Glomerular endothelial cell (primary cell): ENCODE measurements around the gene RALGDS. TPM values are rescaled to one million over a fixed set of nuclear protein-coding genes. Genes with fewer than 3 reads are reported as not detected.

Experiments used
- DNase-seq: peaks from one replicate; pipeline ENCODE4 v3.0.0-alpha.2; 2011; ENCODE audit warnings: low read depth, low spot score; ENCODE audit errors: extremely low read depth
- total RNA-seq: library from RNA; depleted of rRNA; stranded (reverse); fragments of >200 nt; gene quantifications from 2 replicates; pipeline ENCODE4 v1.2.3, GENCODE V29; 2015

Gene RALGDS
- total RNA-seq, 1 donor from 2014 or later, result 99.4 TPM

DNA sequence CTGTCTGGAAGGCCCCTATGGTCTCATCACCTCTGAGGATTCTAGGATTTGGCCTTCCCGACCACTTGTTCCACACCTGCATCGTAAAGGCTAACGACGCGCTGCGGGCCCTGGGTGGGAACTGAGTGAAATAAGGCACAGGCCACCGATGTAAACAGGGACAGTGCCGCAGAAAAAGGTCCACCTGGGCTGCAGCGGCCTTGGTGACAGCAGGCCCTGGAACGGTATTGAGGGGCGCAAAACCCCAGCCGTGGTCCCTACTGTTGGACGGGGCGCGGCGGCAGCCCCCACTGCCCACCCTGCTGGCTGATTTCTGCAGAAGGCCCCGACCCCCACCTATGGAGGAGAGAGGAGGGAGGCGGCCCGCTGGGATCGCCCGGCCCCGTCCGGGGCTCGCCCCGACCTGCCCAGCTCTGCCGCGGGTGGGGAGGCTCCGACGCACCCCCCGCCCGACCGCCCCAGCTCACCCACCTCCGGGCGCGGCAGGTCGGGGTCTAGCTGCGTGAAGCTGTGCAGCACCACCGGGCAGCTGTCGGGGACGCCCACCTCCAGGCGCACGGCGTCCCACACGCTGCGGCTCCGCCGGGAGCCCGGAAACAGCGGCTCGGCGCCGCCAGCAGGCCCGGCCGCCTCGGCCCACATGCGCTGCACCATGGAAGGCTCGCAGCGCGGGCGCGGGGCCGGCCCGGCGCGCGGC, 391 bp downstream of the RALGDS start:
- DNase-seq, result no peak

DNA sequence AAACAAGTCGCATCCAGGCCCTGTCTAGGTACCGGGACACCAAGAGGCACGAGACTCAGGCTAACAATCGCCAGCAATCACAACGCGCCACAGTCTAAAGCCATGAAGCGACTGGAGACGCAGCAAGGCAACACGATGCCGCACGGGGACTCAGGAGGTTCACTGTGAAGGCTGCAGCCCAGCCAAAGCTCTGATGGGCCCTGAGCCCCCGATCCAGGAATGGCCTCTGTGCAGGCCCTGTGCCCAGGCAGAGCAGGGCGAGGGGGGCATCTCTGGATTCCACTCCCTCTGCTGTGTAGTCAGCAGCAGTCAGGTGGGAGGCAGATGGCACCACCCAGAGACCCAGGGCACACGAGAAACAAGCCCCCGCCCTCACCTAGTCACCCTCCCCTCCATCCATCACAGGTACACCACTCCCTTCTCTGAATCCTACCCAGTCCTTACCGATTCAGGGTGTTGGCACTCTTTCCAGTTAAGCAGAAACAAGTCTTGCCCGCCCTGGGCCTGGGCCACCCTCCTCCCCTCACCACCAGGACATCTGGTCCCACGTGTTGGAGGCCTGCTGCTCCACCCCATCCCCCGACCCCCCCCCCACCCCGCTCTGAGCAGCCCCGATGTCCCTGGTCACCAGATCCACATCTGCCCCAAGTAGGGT, 1.1 kb downstream of the RALGDS start:
- DNase-seq, result no peak

DNA sequence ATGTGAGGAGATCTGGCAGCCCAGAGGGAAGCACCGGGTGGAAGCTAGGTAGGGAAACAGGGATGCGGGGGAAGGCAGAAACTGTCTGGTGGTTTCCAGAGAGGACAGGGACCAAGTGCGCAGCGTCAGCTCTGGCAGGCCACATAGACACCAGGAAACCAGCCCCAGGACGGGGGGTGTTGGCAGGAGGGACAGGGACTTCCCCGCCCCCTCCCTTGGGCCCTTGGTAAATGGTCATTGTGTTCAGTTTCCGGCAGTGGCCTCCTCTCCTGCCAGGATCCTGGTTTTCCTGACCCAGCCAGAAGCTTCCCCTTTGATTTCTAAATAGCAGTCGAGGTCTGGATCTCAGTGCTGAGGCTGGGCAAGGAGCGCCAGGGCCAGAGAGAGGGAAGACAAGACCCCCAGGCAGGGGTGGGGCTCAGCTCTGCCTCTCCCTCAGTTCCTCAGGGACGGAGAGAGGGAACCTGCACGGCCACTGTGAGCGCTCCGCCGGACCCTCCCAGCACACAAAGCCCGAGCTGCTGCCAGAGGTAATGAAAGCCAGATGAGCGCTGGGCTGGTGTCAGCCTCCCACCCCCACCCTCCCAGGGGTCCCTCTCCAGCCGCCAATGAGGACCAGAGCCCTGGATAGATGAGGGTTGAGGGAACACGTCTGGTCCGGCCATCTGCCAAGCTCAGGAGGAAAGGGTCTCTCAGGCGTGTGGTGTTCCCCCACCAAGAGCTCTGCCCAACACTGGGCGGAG, 1.8 kb downstream of the RALGDS start:
- no peak for DNase-seq

DNA sequence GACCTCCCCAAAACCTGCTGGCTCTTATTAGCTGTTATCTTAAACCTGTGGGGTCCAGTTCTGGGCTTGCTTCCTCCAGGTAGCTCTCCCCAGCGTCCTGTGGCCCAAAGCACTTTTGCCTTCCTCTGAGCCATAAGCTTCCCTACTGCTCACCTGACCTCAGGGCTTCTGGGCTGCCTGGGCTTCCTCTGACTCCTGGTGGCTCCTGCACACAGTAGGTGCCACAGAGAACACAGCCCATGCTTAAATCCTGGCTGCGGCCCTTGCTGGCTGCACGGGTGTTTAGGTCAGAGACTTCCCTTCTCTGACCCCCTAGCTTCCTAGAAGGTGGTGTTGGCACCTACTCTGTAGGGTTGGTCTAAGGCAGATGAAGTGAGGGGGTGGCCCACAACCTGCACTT, 2.5 kb downstream of the RALGDS start:
- DNase-seq, result no peak

- no peak for DNase-seq
These were observed 2.9 kb downstream of the RALGDS start for GRCh38 chr9:133118179-133118520.

DNA sequence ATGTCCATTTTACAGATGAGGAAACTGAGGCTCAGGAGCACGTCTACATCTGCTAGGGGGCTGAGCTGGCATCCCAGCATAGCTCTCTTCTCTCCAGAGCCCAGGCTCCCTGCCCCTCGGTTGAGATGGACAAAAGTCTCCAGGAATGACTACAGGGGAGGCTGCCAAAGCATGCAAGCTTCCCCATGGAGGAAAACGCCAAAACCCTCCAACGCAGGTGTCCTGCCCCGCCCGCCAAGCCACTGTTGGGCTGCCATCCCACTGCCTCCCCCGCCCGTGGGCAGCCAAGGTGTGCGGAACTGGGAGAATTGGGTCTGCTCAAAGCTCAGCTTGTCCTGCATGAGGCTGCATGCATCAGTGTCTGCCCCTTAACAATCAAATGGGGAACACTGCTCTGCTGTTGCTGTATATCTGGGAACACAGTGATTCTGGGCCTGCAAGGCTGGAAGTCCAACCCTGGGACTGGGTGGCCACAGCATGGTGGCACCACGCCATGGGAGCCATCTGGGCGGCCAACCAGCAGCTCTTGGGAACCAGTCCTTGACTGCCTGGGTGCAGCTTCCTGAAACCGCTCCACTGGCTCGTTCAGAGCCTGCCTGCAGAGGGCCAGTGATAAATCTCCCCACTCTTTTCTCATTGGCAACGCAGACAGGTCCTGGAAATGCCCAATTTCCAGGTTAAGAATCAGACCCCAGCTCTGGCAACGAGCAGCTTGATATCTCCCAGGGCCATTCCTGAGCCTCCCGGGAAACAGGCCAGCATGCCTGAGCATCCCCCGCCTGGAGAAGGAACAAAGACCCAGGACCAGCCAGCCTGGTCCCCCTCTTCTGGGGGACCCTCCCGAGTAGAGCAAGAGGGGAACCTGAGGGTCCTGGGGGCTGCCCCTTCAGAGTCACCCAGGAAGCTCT, 3.5 kb downstream of the RALGDS start:
- no peak for DNase-seq

GRCh38 chr9:133116346-133117231, 4.5 kb downstream of the RALGDS start:
- no peak for DNase-seq

DNA sequence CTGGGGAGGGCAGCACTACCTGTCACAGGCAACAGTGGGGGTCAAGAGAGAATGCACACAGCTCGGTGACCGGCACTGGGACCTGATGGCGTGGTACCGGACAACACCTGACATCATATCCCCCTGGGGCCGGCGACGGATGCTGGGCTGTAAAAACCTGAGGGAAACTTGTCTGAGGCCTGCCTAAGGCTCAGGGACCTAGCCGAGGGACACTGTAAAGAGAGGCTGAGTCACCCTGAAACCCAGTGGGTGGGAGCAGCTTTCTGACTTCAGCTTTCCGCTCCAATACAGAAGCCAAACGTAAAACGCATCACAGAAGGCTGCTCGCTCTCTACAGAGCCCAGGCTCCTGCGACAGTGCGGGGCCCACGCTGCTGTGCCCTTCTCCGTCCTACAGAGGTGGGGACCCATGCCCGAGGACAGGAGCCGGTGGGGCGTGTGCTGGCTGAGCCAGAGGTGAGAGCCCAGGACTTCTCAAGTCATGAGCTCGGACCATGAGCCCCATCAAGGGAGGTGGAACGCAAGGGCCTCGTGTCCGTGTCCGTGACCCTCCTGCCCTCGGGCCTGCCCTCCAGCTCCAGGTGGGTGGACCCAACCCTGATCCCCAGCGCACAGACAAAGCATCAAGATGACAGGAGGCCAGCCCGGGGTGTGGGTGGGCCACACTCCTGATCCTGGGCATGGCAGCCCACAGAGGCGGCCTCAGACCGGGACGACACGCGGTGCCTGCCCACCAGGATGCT, 5.3 kb downstream of the RALGDS start:
- DNase-seq, result no peak

DNA sequence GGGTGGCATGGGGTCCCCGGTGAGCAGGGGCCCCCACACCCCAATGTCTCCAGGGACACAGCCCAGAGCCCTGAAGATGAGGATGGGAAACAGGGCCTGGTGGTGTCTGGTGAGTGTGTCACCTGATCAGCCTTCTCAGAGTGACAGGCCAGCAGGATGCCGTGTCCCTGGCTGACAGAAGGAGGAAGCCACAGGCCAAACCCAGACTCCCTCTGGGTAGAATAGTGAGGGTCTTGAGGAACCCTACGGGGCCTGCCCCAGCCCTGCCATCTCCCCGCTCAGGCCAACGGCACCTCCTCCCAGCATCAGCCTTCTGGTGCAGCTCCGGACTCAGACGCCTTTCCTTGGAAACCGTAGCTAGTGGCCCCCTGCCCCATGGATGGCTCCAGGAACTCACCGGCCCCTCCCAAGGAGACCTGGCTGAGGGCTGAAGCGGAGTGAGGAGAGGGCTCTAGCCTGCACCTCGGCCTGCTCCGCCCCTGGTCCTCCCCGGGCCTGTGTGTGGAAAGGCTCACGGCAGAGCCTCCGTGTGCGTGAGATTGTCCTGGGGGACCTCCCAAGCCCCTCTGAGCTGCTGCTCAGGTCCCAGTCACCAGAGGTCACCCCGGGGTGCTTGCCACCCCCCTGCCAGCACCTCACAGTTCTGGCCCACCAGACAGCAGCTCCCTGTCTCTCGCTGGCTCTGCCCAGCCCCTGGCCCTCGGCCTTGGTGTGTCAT, 6.0 kb downstream of the RALGDS start:
- no peak for DNase-seq

- no peak for DNase-seq
These were observed 6.8 kb downstream of the RALGDS start for GRCh38 chr9:133113949-133114885.

GRCh38 chr9:133113163-133113948, 7.7 kb downstream of the RALGDS start:
- DNase-seq, result no peak

- no peak for DNase-seq
These were observed 8.4 kb downstream of the RALGDS start for GRCh38 chr9:133112663-133113026.

DNA sequence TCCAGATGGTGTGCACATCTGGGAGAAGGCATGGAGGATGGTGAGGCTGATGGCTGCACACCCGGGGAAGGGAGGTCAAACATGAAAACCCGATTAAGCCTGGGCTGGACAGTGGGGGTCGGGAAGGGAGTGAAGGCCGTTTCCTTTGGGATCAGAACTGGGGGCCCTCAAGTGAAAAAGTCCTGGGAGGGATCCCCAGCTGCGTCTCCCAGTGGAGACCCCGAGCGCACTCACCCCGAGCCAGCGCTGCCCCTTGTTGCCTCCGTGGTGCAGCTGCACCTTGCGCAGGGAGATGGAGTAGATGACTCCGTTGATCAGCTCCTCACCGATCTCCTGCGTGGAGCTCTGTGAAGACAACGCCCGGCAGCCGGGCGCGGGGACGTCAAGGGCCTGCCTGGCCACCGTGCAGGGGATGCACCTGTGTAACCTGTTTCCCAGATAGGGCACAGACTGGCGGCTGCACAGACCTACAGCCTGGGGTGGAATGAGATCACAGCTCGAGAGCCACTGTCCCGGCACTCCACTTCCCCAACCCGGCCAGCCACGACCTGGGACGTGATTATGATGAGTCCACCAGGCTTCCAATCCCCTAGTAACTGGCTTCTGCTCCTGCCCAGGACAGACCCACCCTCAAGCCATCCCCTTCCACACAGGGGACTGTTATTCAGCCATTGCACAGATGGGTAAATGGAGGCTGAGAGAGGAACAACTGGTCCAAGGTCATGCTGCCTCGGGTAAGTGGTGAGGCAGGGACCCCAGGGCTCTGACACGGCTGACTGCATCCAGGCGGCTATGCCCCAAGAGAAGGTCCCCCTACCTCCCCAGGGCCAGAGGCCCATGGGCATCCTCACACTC, 9.0 kb downstream of the RALGDS start:
- DNase-seq, result no peak

DNA sequence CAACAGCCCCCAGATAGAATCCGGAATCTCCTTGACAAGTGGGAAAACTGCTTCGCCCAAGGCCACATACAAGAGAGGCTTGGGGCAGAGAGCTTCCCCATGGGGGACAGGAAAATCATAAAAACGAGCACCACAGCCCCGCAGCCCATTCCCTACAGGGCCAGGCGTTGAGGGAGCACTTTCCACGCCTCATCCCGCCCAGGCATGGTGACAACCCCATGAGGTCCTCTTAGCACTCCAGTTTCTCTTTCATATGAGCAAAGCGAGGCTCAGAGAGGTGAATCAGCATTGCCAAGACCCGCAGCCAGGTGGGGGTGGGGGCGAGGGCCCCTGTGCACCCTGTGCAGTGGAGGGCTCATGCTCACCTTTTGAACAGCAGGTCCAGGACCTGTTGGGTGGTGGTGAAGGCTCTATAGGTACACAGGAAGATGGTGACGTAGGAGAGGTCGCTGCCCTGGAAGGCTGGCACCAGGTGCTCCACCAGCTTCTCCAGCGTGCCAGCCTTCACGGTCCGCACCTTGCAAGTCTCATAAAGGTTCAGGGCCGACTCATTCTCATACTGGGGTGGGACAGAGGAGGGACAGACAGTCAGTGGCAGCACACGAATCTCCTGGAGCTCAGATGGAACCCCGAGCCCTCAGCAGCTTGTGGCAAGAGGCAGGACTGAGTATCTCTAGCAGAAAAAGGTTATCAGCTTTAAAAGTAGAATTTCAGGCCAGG, 10.9 kb downstream of the RALGDS start:
- no peak for DNase-seq
